Spleen (tissue), 7 donors: ENCODE results near the gene NLN.

Source experiments
- CTCF ChIP-seq, 11 experiments: fragments of 200-600 bp in 7 of 11; fragments of 450-650 bp in 4 of 11; sonication (generic) in 4 of 11; IDR thresholded peaks in 8 of 11; conservative IDR thresholded peaks in 3 of 11; 1 replicate in 7 of 11; 2 replicates in 4 of 11; pipeline versions ENCODE4 v1.4.0 to v1.8.0; 2016 to 2021; ENCODE audit warnings: antibody characterized with exemption in 11 of 11, inconsistent platforms in 4 of 11, mild to moderate bottlenecking in 1 of 11
- POLR2A ChIP-seq, 3 donors: fragments of 450-650 bp; IDR thresholded peaks; one replicate each; pipeline ENCODE4 v1.5.1; 2017; ENCODE audit warnings: antibody characterized with exemption in 3 of 3, mild to moderate bottlenecking in 1 of 3
- POLR2AphosphoS5 ChIP-seq, 3 donors: sonication (generic); formaldehyde crosslinking; IDR thresholded peaks; one replicate each; pipeline ENCODE4 v1.5.1; 2017; ENCODE audit warnings: antibody characterized with exemption in 3 of 3
- donor health status: DM: no; HTN: no; CAD: no; lungs with moderate emphysema.
- donor health status: DM: no; HTN: no; CAD: no.
- donor health status: DM: no; HTN: no; CAD: no.

GRCh38 chr5:65674749-65675148 lies 47.3 kb upstream of the NLN start:
- TF ChIP-seq CTCF (IDR thresholded peaks at IDR 0.05 in 8 of 11, conservative IDR thresholded peaks at IDR 0.05 in 3 of 11): no peak
- no peak for TF ChIP-seq POLR2AphosphoS5 (IDR thresholded peaks at IDR 0.05)
- no peak for TF ChIP-seq POLR2A (IDR thresholded peaks at IDR 0.05)
